ENCODE data around the gene ITGA8. TPM values are rescaled to one million over a fixed set of nuclear protein-coding genes. Genes with fewer than 3 reads are reported as not detected.

Gene ITGA8
- polyA plus RNA-seq, 3 donors = not detected

GRCh38 chr10:15718694-15719048 is 1.1 kb downstream of the ITGA8 start:
- intact Hi-C loops (cut with micrococcal nuclease) = no loop called here
- Histone ChIP-seq H2AFZ (ENCODE audit: insufficient read depth, low read depth, low read length, poor library complexity, severe bottlenecking) (no peak overlapping the region), H3K36me3 (replicated peaks in 1 of 2; ENCODE audit: control insufficient read depth in 1 of 2, insufficient read depth in 2 of 2, low read length in 2 of 2) (no peaks in the 10 kb centered on the region), H3K27ac (ENCODE audit: low read depth in 1 of 2, low read length in 2 of 2) (no peak overlapping the region), H4K20me1 (ENCODE audit: insufficient read depth, low read length) (no peaks in the 10 kb centered on the region), H3K4me3 (replicated peaks in 1 of 3; ENCODE audit: low read depth in 2 of 3, low read length in 3 of 3) (no peak overlapping the region), H3K9ac (ENCODE audit: insufficient read depth, low read length, poor library complexity, severe bottlenecking) (no peak overlapping the region), H3K9me3 (replicated peaks in 1 of 2; ENCODE audit: control insufficient read depth in 1 of 2, insufficient read depth in 1 of 2, low read length in 2 of 2) (peaks cover 0 to 5% of the 10 kb centered on the region in 2 donors), H3K27me3 (ENCODE audit: control insufficient read depth in 2 of 2, insufficient read depth in 2 of 2, low read length in 2 of 2) (peaks cover 15 to 37% of the 10 kb centered on the region in 2 donors), H3K79me2 (ENCODE audit: insufficient read depth, low read length) (no peaks in the 10 kb centered on the region), H3K4me1 (ENCODE audit: control insufficient read depth in 1 of 2, insufficient read depth in 2 of 2, low read length in 2 of 2) (no peaks in the 10 kb centered on the region), H3K4me2 (replicated peaks; ENCODE audit: extremely low read depth, low read length, poor library complexity, severe bottlenecking) (no peak overlapping the region)
- DNase-seq = no peak
- no peak overlapping the region for H3K27ac Mint-ChIP-seq
- H3K9me3 Mint-ChIP-seq = peaks cover 0 to 5% (median 0%) of the 10 kb centered on the region in 7 donors
- H3K4me1 Mint-ChIP-seq = no peaks in the 10 kb centered on the region
- peak overlapping the region in 1 of 2 donors; percentile 69 for H3K4me3 Mint-ChIP-seq
- no peak for TF ChIP-seq CTCF (IDR thresholded peaks at IDR 0.05)
- H3K36me3 Mint-ChIP-seq = no peaks in the 10 kb centered on the region
- 6% methylated on average over 17 of the region's 17 CpGs for WGBS (ENCODE audit: insufficient coverage)
- peaks cover 38 to 58% (median 40%) of the 10 kb centered on the region in 3 donors for H3K27me3 Mint-ChIP-seq (ENCODE audit: low read depth in 3 of 3)

- H3K9me3 ChIP-seq (replicated peaks in 1 of 2; ENCODE audit: control insufficient read depth in 1 of 2, insufficient read depth in 1 of 2, low read length in 2 of 2) = peaks cover 0 to 5% of the 10 kb centered on the region in 2 donors
- H3K4me1 Mint-ChIP-seq = no peaks in the 10 kb centered on the region
- H3K36me3 ChIP-seq (replicated peaks in 1 of 2; ENCODE audit: control insufficient read depth in 1 of 2, insufficient read depth in 2 of 2, low read length in 2 of 2) = no peaks in the 10 kb centered on the region
- peaks cover 0 to 5% (median 0%) of the 10 kb centered on the region in 7 donors for H3K9me3 Mint-ChIP-seq
- H4K20me1 ChIP-seq (ENCODE audit: insufficient read depth, low read length) = no peaks in the 10 kb centered on the region
- H3K27ac Mint-ChIP-seq = no peak overlapping the region
- TF ChIP-seq CTCF (IDR thresholded peaks at IDR 0.05) = no peak
- peak overlapping the region in 1 of 2 donors; percentile 2 for H3K4me3 Mint-ChIP-seq
- no peak overlapping the region for H3K4me3 ChIP-seq (replicated peaks in 1 of 3; ENCODE audit: low read depth in 2 of 3, low read length in 3 of 3)
- no peak overlapping the region for H3K27ac ChIP-seq (ENCODE audit: low read depth in 1 of 2, low read length in 2 of 2)
- H3K27me3 ChIP-seq (ENCODE audit: control insufficient read depth in 2 of 2, insufficient read depth in 2 of 2, low read length in 2 of 2) = peaks cover 11 to 25% of the 10 kb centered on the region in 2 donors
- no peak for DNase-seq
- peaks cover 24 to 42% (median 30%) of the 10 kb centered on the region in 3 donors for H3K27me3 Mint-ChIP-seq (ENCODE audit: low read depth in 3 of 3)
- H2AFZ ChIP-seq (ENCODE audit: insufficient read depth, low read depth, low read length, poor library complexity, severe bottlenecking) = no peak overlapping the region
- H3K4me1 ChIP-seq (ENCODE audit: control insufficient read depth in 1 of 2, insufficient read depth in 2 of 2, low read length in 2 of 2) = no peaks in the 10 kb centered on the region
- intact Hi-C loops (cut with micrococcal nuclease) = no loop called here
- no peak overlapping the region for H3K9ac ChIP-seq (ENCODE audit: insufficient read depth, low read length, poor library complexity, severe bottlenecking)
- H3K36me3 Mint-ChIP-seq = no peaks in the 10 kb centered on the region
- no peaks in the 10 kb centered on the region for H3K79me2 ChIP-seq (ENCODE audit: insufficient read depth, low read length)
- 63% methylated on average over 5 of the region's 5 CpGs for WGBS (ENCODE audit: insufficient coverage)
- no peak overlapping the region for H3K4me2 ChIP-seq (replicated peaks; ENCODE audit: extremely low read depth, low read length, poor library complexity, severe bottlenecking)
These were observed 4.0 kb downstream of the ITGA8 start for GRCh38 chr10:15715619-15716227.
